Spleen (tissue), 7 donors: Measurements from ENCODE around the gene AKAP13.

Source experiments
- POLR2A ChIP-seq, 3 donors: fragments of 450-650 bp; IDR thresholded peaks; one replicate each; pipeline ENCODE4 v1.5.1; 2017; ENCODE audit warnings: antibody characterized with exemption in 3 of 3, mild to moderate bottlenecking in 1 of 3
- POLR2AphosphoS5 ChIP-seq, 3 donors: sonication (generic); formaldehyde crosslinking; IDR thresholded peaks; one replicate each; pipeline ENCODE4 v1.5.1; 2017; ENCODE audit warnings: antibody characterized with exemption in 3 of 3
- TF ChIP-seq, protein P1 (sequence below), 11 experiments: fragments of 200-600 bp in 7 of 11; fragments of 450-650 bp in 4 of 11; sonication (generic) in 4 of 11; IDR thresholded peaks in 8 of 11; conservative IDR thresholded peaks in 3 of 11; 1 replicate in 7 of 11; 2 replicates in 4 of 11; pipeline versions ENCODE4 v1.4.0 to v1.8.0; 2016 to 2021; ENCODE audit warnings: antibody characterized with exemption in 11 of 11, inconsistent platforms in 4 of 11, mild to moderate bottlenecking in 1 of 11
- donor health status: DM: no; HTN: no; CAD: no; lungs with moderate emphysema.
- donor health status: DM: no; HTN: no; CAD: no.
- donor health status: DM: no; HTN: no; CAD: no.

DNA sequence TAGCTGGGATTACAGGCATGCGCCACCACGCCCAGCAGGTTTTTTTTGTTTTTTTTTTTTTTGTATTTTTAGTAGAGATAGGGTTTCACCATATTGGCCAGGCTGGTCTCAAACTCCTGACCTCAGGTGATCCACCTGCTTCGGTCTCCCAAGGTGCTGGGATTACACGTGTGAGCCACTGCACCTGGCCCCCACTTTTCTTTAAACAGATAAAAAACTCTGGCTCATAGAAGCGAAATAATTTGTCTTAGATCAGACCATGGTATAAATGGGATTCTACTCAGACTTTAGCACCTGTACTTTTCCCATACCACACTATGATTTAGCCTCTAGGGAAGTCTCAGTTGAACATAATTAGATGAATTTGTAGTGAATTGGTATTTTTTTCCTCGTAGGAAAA is 182.4 kb downstream of the AKAP13 start:
- TF ChIP-seq, protein P1, sequence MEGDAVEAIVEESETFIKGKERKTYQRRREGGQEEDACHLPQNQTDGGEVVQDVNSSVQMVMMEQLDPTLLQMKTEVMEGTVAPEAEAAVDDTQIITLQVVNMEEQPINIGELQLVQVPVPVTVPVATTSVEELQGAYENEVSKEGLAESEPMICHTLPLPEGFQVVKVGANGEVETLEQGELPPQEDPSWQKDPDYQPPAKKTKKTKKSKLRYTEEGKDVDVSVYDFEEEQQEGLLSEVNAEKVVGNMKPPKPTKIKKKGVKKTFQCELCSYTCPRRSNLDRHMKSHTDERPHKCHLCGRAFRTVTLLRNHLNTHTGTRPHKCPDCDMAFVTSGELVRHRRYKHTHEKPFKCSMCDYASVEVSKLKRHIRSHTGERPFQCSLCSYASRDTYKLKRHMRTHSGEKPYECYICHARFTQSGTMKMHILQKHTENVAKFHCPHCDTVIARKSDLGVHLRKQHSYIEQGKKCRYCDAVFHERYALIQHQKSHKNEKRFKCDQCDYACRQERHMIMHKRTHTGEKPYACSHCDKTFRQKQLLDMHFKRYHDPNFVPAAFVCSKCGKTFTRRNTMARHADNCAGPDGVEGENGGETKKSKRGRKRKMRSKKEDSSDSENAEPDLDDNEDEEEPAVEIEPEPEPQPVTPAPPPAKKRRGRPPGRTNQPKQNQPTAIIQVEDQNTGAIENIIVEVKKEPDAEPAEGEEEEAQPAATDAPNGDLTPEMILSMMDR (IDR thresholded peaks at IDR 0.05 in 8 of 11, conservative IDR thresholded peaks at IDR 0.05 in 3 of 11): no peak
- TF ChIP-seq POLR2AphosphoS5 (IDR thresholded peaks at IDR 0.05) (no peak), POLR2A (IDR thresholded peaks at IDR 0.05) (no peak)
